NCI-H526 treated with DMSO at 0.1 percent for 48 hours (cell line): ENCODE results near the gene LPP.

Experiments used
- DNase-seq: peaks from one replicate; lab custom pipeline; 2025; lab: John Stamatoyannopoulos, UW

Gene LPP

DNA sequence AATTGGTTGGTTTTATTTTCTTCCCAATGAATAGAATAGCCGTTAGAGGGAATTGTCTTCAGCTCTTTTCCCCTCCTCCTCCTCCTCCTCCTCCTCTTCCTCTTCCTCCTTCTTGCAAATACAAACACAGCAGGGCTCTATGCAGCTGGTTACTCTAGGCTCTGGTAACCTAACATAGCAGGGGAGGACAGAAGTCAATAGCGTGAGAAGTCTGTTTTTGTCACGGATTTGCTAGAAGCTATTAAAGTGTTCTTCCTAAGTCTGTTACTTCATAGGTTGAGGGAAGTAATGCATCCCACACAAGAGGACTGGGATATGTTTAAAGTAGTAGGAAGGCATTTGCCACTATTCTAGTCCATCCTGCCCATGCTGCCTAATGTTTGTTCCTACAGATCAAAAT, 643.1 kb downstream of the LPP start:
- DNase-seq = no peak

DNA sequence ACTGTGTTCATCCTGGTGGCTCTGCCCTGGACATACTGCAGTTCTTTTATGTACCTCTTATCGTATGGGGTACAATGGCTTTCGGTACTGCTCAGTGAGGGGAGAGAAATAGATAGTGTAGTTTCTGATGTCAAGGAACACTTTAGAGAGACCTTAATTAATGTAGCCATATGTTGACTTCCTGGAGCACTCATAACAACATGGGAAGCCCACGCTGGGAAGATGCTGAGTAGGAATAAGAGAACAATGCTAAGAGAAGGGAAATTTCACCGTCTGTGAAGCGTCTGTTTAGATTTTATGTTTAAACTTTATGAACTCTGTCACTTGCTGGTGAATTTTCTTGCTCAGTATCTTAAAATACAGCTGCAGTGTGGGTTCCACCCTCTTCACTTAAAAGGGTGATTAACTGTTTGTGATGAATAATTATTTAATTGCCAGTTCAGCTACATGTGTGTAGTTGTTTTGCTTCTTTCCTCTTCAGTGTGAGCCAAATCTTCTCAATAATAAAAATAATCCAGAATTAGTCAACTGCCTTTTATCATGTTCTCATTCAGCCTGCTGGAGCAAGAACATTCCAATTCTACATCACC, 644.7 kb downstream of the LPP start:
- DNase-seq = no peak

DNA sequence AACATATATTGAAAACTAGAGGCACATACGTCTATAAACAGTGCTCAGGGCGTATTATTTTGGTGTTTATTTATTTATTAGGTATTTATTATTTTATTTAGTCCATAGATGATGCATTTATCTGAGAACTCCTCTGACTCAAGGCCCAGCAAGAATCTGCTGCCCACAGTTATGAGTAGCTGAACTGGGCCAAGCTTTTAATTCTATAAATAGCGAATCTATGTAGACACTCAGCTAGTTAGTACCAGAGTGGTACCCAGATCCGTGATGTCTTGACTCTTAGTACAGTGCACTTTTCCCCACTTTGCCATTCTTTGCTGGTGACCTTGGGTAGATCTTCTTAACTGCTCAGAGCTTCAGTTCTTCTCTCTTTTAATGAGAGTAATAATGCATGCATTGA, 647.4 kb downstream of the LPP start:
- no peak for DNase-seq

DNA sequence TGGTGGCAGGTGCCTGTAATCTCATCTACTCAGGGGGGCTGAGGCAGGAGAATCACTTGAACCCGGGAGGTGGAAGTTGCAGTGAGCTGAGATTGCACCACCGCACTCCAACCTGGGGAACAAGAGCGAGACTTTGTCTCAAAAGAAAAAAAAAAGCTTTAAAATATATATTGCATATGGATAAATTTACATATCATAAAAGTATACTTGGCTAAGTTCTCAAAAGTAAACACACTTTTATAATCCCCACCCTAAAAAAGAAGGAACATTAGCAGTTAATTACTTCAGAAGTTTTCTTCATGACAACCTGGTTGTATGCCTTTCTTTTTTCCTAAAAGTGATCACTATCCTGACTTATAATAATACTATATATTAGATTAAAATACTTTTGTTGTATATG, 648.7 kb downstream of the LPP start:
- no peak for DNase-seq

DNA sequence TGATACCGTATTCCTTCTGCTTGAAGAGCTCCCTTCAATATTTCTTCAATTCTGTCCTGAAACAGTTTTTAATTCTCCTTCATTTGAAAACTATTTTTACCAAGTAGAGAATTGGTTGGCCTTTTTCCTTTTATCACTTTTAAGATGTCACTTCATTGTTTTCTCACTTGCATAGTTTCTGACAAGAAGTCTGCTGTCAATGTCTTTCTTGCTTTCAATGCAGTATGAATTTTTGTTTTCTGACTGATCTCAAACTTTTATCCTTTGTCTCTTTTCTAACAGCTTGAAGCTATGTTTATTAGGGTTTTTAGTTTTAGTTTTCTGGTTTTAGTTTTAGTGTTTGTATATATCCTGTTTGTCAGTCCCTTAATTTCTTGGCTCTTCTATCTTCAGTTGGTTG, 653.0 kb downstream of the LPP start:
- no peak for DNase-seq

DNA sequence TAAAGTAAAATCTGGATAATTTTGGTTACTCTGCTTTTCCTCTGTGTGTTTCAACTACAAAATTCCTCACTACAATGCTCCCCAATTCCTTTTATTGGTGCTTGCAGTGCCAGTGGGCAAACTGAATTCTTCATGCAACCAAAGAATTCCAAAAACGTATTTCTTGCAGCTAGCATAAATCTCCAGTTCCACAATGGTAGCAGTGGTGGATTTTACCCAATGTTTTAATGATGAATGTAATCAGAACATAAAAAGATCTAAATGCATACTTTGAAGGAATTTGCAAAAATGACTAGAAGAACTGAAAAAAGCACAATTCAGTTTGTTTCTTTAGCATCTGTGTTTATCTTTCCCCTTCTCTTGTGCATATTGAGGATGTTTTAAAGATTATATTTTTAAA, 658.2 kb downstream of the LPP start:
- DNase-seq = no peak

DNA sequence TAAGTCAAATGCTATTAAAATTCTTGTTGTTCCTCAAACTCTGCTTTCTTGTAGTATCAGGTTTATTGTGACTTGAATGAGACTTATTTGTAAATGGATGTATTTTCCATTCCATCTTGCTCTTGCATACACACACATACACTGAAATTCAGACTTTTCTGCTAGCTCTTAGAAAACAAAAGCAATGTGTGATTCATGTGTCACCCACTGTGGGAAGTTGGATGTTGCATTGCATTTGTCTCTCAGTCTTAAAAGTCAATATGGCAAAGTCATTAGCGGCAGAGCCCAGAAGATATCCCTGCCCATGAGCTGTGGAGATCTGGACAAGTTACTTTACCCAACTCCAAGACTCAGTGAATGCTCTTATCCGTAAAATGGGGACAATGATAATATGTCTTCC, 660.6 kb downstream of the LPP start:
- DNase-seq = no peak

DNA sequence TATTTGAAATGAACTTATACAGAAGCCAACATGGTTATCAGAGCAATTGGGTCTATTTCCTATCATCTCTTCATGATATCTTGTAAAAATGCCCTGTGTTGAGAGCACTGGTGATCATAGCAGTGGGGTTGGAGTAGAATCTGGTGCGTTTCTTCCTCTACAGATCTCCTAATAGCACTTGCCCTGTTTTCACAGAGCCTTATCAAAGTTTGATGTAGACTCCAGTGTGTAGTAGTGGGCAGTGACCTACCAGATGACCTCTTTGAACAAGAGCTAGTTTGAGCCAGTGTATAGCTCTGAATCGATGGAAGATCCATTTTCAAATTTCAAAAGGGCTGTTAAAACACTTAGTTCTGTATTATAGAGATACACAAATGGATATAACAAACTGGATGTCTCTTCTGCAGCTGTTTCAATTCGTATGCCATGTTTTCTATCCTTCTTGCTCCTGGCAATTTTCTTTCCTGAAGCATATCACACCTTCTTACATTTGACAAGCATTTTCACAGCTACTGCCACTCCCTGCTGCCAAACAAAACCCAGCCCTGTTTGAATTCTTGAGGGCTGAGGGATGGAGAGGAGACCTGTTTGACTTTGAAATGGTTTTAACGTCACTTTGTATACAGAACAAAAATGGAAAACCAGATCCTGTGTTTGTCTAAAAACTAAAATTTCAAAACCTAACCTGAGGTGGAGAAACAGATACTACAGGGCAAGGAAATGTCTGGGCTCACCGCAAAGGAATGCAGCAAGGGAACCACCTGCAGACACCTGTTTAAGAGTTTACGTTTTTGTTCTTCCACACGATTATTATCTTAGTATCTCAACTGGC, 663.4 kb downstream of the LPP start:
- no peak for DNase-seq

DNA sequence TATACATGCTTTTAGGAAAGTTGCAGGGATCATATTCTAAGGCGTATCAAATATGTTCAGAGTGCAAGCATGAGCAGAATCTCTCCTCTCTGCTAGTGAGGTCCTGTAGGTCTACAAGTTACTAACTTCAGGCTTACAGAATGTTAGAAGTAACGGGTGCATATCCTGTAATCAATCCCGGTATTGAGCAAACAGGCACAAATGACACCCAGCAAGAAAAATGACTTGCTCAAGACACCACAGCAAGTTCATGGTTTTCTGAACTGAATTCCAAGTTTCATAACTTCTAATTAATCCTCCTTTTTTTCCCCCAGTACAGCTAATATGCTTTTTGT, 663.9 kb downstream of the LPP start:
- DNase-seq = no peak

DNA sequence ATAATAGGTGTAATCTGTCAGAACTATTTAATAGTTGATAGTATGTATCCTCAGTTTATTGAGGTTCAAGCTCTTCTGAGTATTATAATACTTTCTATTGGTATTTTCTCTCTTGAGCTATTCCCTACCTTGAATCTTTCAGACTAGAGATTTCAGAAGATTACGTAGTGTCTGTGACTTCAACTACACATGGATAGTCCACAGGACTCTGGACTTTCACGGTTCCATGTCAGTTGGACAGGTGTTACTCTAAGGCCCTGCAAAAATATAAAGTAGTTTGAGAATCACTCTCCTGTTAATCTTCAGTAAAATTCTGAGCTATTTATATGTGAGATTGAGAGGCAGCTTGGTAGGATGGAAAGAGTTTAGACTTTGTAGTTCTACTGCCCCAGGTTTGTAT, 664.3 kb downstream of the LPP start:
- DNase-seq = no peak

DNA sequence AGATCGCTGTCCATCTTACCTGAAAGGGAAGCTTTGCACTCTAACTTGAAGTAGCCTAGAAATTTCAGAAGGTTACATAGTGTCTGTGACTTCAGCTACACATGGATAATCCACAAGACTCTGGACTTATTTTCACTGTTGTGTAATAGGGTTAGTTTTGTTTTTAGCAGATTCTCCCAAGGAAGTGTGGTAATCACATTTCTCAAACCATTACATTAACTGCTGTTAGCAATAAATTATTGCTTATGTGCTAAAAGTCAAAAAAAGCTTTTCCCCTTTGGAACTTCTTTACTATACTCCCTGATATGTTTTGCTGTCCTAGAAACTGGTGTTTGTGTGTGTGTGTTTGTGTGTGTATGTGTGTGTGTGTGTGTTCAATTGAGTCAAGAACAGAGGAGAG, 666.0 kb downstream of the LPP start:
- no peak for DNase-seq

DNA sequence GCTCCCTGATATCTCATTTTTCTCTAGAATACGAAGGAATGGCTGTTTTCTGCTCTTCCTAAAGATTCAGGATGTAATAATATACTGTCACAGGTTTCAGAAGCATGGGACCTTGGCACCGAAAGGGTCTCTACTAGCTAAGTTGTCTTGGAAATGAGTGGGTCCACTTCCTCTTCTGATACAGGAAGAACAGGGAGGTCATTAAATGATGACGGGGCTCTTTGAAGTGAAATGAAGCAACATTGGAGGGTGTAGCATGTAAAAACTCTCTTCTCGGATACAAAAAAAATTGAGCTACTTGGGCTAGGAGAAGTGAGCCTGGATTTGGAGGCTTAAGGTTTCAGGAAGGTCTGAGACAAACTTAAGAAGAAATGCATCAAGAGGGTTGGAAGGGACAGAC, 668.0 kb downstream of the LPP start:
- DNase-seq = no peak

DNA sequence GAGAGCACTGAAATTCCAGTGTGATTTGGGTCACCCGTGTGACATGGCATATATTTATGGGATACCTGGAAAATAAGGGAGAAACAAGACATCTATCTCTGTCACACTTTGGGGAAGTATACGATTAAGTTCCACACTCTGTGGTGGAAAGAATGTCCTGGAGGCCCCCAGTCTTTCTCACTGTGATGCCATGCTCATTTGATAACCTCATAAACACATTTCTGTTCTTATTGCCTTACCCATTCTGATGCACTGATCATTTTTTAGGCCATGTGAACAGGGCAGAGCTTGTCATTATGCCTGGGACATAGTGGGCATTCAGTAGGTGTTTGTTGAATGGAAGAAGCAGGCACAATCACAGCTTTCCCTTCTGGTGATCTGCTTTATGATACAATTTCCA, 668.5 kb downstream of the LPP start:
- no peak for DNase-seq

DNA sequence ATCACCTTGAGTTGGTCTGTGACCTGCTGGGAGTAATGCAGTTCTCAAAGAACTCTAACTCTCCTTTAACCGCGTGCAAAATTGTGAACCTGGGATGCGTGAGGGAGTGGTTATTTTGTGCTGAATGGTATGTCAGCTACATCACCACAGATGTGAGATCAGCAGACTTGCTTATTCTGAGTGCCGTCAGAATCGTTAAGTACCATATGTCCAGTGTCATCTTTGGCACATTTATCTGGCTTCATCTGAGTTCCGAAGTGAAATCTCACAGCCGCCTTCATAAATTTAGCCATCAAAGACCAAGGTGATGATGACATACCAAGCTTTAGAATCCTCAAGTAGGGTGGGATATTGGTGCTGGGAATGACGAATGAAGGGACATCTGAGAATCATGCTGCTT, 670.6 kb downstream of the LPP start:
- DNase-seq = no peak

DNA sequence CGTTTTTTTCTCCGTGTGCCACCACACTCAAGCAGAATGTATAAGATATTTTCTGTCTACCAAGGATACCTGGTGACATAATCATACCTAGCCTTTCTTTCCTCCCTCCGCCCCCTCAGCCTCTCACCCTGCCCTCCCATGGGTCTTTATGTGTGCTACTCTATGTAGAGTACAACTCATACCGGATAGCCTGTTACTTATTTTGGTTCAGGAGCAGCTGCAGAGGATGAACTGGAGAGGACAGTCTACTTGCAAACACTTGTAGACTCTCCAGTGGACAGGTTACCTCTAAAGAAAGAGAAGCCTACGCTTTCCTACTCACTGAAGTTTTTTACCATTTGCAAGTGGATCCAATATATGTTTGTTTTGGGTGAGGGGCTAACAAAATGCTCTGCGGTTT, 671.9 kb downstream of the LPP start:
- no peak for DNase-seq

DNA sequence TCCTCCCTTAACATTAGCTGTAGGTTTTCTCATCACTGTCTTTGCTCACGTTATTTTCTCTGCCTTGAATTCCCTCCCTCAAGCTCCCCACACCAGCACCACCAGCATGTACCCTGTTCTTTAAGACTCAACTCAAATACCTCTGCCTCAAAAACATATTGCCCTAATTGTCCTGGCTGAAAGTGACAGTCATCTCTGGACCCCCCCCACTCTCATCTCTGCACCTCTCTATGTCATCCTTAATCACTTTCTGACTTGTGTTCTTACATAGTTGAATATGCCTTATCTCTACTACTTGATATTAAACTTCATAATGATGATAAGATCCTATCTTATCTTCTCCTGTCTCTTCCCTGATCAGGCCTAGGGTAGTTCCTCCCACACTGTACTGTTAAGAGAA, 672.6 kb downstream of the LPP start:
- no peak for DNase-seq

DNA sequence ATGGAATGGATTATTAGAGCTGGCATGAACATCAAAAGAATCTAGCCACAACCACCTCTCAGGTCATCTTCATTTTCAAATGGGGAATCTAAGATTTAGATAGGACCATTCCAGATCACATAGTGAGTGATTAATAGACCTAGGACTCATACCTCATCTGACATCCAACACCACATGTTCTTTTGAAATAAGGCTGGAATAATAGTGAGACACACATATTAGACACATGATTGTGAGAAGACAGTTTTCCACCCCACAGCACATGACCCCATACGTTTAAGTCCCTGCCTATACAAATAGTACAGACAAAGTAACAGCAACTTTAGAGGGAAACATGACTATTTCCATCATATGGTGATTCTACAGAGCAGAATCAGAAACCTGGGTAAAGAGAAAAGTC, 673.1 kb downstream of the LPP start:
- DNase-seq = no peak

DNA sequence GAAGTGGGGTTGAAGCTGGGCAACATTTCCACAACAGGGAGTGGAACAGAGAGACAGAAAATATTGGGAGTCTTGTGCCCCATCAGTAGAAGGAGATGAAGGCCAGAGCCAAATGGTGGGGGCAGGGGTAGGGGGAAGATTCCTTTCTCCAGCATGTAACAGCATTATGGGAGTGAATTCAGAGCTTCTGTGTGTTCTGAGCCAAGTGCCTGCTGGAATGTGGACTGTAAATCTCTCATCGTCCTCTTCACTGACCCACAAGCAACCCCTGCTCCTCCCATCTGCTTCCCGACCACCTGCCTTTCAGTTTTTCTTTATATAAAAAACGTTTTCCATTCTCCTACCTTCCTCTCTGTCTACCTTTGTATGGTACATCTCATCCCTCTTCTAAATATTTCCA, 673.6 kb downstream of the LPP start:
- DNase-seq = no peak

DNA sequence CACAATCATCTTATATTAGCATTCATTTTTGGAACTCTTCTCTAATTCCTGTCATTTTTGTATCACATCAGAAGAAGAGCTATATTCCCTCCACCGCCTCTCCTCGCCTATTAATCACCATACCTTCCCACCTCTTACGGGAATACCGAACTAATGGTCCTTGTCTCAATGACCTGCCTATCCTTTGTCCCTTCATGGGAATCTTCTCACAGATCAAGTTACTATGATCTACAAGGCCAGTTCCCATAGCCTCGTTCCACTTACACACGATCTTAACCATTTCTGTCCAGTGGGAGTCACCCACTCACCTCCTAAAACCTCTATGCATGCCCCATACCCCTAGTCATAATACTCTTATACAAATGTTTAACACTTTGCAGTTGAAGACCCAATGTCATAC, 675.2 kb downstream of the LPP start:
- DNase-seq = no peak

DNA sequence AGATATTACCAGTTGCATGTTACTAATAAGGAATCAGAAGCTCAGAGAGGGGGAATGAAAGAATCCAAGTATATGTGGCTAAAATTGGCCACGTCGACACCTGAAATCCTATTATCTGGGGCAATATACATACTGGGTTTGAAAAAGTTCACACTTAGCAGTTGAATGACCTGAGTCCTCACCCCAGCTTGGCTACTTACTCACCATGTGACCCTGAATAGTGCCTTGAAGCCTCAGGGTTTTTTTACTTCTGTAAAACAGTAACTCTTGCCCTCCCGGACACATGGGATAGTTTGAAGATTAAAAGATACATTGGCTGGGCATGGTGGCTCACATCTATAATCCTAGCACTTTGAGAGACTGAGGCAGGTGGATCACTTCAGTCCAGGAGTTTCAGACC, 675.6 kb downstream of the LPP start:
- DNase-seq = no peak

DNA sequence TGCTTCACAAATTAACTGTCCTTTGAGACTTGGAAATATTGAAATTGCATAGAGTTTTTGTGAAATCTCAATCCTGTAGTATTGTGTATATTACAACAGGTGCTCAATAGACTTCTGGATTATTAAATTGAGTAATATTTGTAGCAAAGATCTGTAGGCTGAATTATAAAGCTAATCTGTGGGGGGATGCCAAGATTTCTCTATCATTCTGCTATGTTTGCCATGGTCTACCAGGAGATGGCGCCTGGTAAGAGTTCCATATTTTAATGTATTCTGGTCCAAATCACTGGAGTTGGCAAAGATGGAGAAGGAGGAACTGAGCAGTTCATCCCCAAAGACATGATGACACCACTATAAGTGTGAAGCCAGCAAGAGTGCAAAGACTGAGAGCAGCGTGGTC, 676.9 kb downstream of the LPP start:
- DNase-seq = no peak

DNA sequence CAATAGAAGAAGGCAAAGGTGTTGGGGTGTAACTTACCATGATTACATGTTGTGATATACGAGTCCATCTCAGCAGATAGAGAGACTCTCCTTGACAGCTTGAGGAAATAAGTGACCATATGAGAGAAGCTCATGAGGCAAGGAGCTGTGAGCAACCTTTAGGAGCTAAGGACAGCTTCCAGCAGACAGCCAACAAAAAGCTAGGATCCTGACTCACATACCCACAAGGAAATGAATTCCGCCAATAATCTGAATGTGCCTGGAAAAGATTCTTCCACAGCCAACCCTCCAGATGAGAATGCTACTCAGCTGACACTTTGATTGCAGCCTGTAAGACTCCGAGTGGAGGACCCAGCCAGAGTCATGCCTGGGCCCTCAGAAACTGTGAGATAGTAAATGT, 678.2 kb downstream of the LPP start:
- no peak for DNase-seq

DNA sequence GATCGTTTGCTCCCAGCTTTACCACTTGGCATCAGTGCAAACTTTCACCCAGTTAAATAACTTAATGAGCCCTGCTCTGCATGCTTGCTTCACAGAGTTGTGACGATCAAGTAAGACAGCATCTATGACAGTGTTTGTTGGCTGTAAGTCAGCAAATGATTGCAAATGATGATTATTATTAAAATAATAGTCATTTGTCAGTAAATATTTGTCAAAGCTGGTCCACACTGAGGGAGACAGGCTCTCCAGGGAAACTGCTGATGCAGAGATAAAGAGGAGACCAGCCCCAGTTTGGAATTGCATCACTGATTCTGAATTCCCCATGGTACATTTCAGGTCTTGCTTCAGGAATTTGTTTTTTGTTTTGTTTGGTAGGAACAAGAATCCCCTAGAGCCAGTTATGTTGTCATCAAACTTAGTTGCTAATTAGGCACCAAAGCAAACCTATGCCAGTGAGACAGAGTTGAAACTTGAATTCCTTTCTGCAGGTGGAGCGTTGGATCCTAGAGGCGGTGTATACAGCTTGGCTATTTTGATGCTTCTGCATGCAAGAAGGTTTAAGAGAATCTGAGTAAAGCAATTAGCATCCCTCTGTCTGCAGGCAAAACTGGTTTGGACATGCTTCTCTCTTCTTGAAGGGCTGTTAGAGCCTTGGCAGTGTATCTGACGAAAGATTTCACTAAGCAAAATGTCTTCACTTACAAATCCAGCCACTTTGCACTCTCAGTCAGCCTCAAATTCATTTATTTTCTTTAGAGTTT, 679.2 kb downstream of the LPP start:
- DNase-seq = no peak

DNA sequence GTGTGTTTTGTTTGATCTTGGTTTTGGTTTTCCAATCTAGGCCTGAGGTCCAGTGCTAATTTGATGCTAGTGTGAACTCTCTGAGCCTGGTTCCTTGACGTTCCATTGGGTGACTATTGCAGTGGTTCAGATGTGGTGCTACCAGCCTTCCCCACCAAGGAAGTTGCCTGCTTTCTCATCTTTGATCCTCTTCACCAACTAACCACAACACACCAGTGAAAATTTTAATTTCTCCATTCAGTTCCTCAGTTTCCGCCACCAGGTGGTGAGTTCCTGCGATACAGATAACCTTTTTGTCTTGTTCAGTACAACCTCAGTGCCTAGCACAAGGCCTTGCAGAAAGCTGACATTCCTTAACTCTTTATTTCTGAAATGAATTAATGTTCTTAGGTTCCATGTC, 680.4 kb downstream of the LPP start:
- DNase-seq = no peak
